HepG2 (cell line): ENCODE data around the gene HMCN1. TPM values are rescaled to one million over a fixed set of nuclear protein-coding genes. Genes with fewer than 3 reads are reported as not detected.

Source experiments
- ATAC-seq: fragments of 200-7000 bp; cut with Tn5 transposase; 3 replicates; pipeline ENCODE4 v1.9.1; 2020; ENCODE audit warnings: mild to moderate bottlenecking, moderate library complexity
- BruUV-seq: library from RNA; stranded (reverse); fragments of 400-500 nt; replicated peaks from 2 replicates; lab custom pipeline; 2021; lab: Mats Ljungman, UMichigan
- CTCF ChIA-PET: fragments of 300-600 bp; formaldehyde crosslinking; extraction: SDS; loops from one replicate; lab custom pipeline; 2021; ENCODE audit warnings: low total read pairs, inconsistent platforms, low intra/inter-chr PET ratio; lab: Yijun Ruan, JAX
- POLR2A ChIA-PET: fragments of 350-600 bp; sonication (Branson Sonifier 250); formaldehyde crosslinking; loops from one replicate; lab custom pipeline; 2020; ENCODE audit warnings: antibody characterized with exemption, inconsistent platforms; lab: Yijun Ruan, JAX
- DNase-seq: peaks from one replicate; pipeline ENCODE4 v3.0.0-alpha.2; 2015; ENCODE audit warnings: low spot score
- FAIRE-seq: peaks from 3 replicates; lab custom pipeline; 2011; peaks lifted over from hg19 to GRCh38; lab: Jason Lieb, UNC
- H2AFZ ChIP-seq: one replicate; pipeline ENCODE4 v1.6.1; 2011; ENCODE audit warnings: low read length, inconsistent platforms
- H3K27ac ChIP-seq: fragments of 300-600 bp; 3 replicates; pipeline ENCODE4 v1.8.0; 2011; ENCODE audit warnings: mixed run types, mild to moderate bottlenecking, mixed read lengths, low read length, inconsistent platforms; ENCODE audit not compliant: insufficient read depth; ENCODE audit errors: extremely low read length
- H3K27me3 ChIP-seq, 2 experiments: fragments of 200-600 bp in 1 of 2; 2 replicates in 1 of 2; 3 replicates in 1 of 2; pipeline versions ENCODE4 v1.6.0 to v1.8.0; 2011; ENCODE audit warnings: low read length in 2 of 2, mild to moderate bottlenecking in 2 of 2, moderate library complexity in 2 of 2, inconsistent platforms in 1 of 2; ENCODE audit not compliant: insufficient read depth in 2 of 2, control insufficient read depth in 1 of 2
- H3K36me3 ChIP-seq, 2 experiments: fragments of 200-600 bp in 1 of 2; replicated peaks in 1 of 2; 2 replicates in 1 of 2; 3 replicates in 1 of 2; pipeline versions ENCODE4 v1.5.1 to v1.8.0; 2011; ENCODE audit warnings: low read length in 2 of 2, inconsistent platforms in 1 of 2; ENCODE audit not compliant: insufficient read depth in 2 of 2, control insufficient read depth in 1 of 2
- H3K4me1 ChIP-seq: 2 replicates; pipeline ENCODE4 v1.5.1; 2012; ENCODE audit warnings: low read length, inconsistent platforms; ENCODE audit not compliant: insufficient read depth
- H3K4me2 ChIP-seq: 2 replicates; pipeline ENCODE4 v1.6.0; 2011; ENCODE audit warnings: low read depth, low read length, inconsistent platforms
- H3K4me3 ChIP-seq, 3 experiments: fragments of 200-600 bp in 1 of 3; sonication (generic), shearing (Covaris generic) in 1 of 3; replicated peaks in 1 of 3; 2 replicates each; pipeline ENCODE4 v1.5.1; 2011 to 2016; ENCODE audit warnings: low read length in 3 of 3, inconsistent platforms in 2 of 3, low read depth in 2 of 3, mild to moderate bottlenecking in 2 of 3, control low read depth in 1 of 3, mixed read lengths in 1 of 3; ENCODE audit not compliant: insufficient read depth in 1 of 3
- H3K79me2 ChIP-seq: one replicate; pipeline ENCODE4 v1.6.1; 2011; ENCODE audit warnings: low read length, inconsistent platforms; ENCODE audit not compliant: insufficient read depth
- H3K9ac ChIP-seq: 2 replicates; pipeline ENCODE4 v1.6.0; 2011; ENCODE audit warnings: mild to moderate bottlenecking, low read depth, low read length, inconsistent platforms; ENCODE audit not compliant: insufficient read depth
- H3K9me3 ChIP-seq: 2 replicates; pipeline ENCODE4 v1.5.1; 2012; ENCODE audit warnings: mild to moderate bottlenecking, low read length
- H4K20me1 ChIP-seq: 2 replicates; pipeline ENCODE4 v1.6.0; 2011; ENCODE audit warnings: inconsistent platforms, mild to moderate bottlenecking, low read length, moderate library complexity; ENCODE audit not compliant: insufficient read depth
- AGO2 ChIP-seq: fragments of 200-400 bp; formaldehyde crosslinking; optimal IDR thresholded peaks from 2 replicates; pipeline ENCODE3; 2017; ENCODE audit warnings: mild to moderate bottlenecking, low read depth, low read length, moderate library complexity
- ATRX ChIP-seq: sonication (generic); formaldehyde crosslinking; IDR thresholded peaks from 2 replicates; pipeline ENCODE4 v1.4.0; 2020; ENCODE audit warnings: missing genetic modification reagents, borderline replicate concordance
- ISX ChIP-seq: sonication (generic); formaldehyde crosslinking; conservative IDR thresholded peaks from 2 replicates; pipeline ENCODE4 v1.5.0; 2020; ENCODE audit warnings: missing genetic modification reagents
- NCOR1 ChIP-seq: fragments of 200-600 bp; sonication (generic); IDR thresholded peaks from 2 replicates; pipeline ENCODE4 v1.7.0; 2017; ENCODE audit warnings: antibody characterized with exemption, low read length, borderline replicate concordance
- PHB2 ChIP-seq: fragments of 450-650 bp; IDR thresholded peaks from 2 replicates; pipeline ENCODE4 v1.6.1; 2018; ENCODE audit not compliant: partially characterized antibody
- SMARCE1 ChIP-seq: fragments of 450-650 bp; IDR thresholded peaks from 2 replicates; pipeline ENCODE4 v1.6.1; 2017; ENCODE audit warnings: borderline replicate concordance
- SRSF4 ChIP-seq: fragments of 200-400 bp; formaldehyde crosslinking; IDR thresholded peaks from one replicate; pipeline ENCODE4 v1.6.1; 2018; ENCODE audit warnings: mild to moderate bottlenecking, low read depth, low read length, moderate library complexity; ENCODE audit not compliant: poor library complexity, severe bottlenecking
- ZNF260 ChIP-seq: sonication (generic); formaldehyde crosslinking; IDR thresholded peaks from 2 replicates; pipeline ENCODE4 v1.4.0; 2020; ENCODE audit warnings: missing genetic modification reagents, low read depth, mild to moderate bottlenecking, borderline replicate concordance
- ZNF761 ChIP-seq: sonication (generic); formaldehyde crosslinking; conservative IDR thresholded peaks from 2 replicates; pipeline ENCODE4 v1.4.0; 2020; ENCODE audit warnings: mild to moderate bottlenecking, missing genetic modification reagents
- ZNF781 ChIP-seq: sonication (generic); formaldehyde crosslinking; IDR thresholded peaks from 2 replicates; pipeline ENCODE4 v1.5.1; 2020; ENCODE audit warnings: borderline replicate concordance, mild to moderate bottlenecking, missing genetic modification reagents; ENCODE audit errors: not compliant biosample characterization
- WGBS: methylation state at CpG from one replicate; pipeline ENCODE4 v1.1.6; 2017; ENCODE audit warnings: low lambda C conversion rate; 5-methylcytosine and 5-hydroxymethylcytosine counted together
- in situ Hi-C: cut with HindIII; loops from 2 replicates; pipeline ENCODE4 v1.10.0; 2017; ENCODE audit warnings: low pct_unique_long_range_greater_than_20kb; ENCODE audit not compliant: extremely low pct_ligation_motif_present
- intact Hi-C: fragments of 100-400 bp; cut with micrococcal nuclease; formaldehyde crosslinking; loops from one replicate; pipeline ENCODE4 v1.10.0; 2022; ENCODE audit not compliant: unreplicated experiment
- polyA plus RNA-seq, 8 experiments: library from polyadenylated mRNA; depleted of rRNA in 3 of 8; stranded (reverse) in 7 of 8; unstranded in 1 of 8; fragments of >200 nt; fragmentation: Illumina TruSeq in 4 of 8; extraction: Trizol in 4 of 8; gene quantifications; 2 replicates each; pipeline versions ENCODE4 v1.2.1 to v1.2.3, GENCODE V29; 2011 to 2016; ENCODE audit warnings: low read depth in 4 of 8, missing spikeins in 1 of 8, mixed read lengths in 1 of 8; ENCODE audit not compliant: insufficient read depth in 1 of 8
- total RNA-seq, 5 experiments: library from RNA; depleted of rRNA; stranded (reverse); fragments of >200 nt; fragmentation: Illumina TruSeq; extraction: Trizol; gene quantifications; 2 replicates each; pipeline ENCODE4 v1.2.3, GENCODE V29; 2016; ENCODE audit warnings: low read depth in 1 of 5

Gene HMCN1
- total and polyA plus RNA-seq, 2 of the 13 experiments (the other 11 are each of a cell fraction or from before 2014, with no cell fraction given): 0.03 TPM; not detected in 1

DNA sequence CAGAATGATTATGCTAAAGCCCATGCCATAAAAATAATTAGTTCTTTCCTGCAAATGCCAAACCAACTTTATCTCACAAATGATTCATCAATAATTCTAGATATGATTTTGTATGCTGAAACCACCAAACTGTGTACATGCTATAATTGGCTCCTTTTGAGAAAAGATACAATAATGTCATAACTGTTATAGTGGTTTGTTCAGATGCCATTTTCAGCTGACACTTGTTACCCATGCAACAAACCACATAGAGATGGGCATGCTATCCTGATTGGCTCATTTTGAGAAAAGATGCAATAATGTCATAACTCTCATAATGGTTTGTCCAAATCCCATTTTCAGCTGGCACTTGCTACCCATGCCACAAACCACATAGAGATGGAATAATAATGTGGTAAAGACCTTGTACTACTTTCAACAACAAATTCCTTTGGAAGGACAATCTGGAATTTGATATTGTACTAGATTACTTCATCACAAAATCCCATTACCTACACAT, 357.1 kb downstream of the HMCN1 start (continued):
- no peak for TF ChIP-seq ZNF761 (CRISPR knock-in tag)
- TF ChIP-seq SMARCE1: no peak
- TF ChIP-seq SRSF4: no peak
- TF ChIP-seq, all 625 proteins: peak for 0

DNA sequence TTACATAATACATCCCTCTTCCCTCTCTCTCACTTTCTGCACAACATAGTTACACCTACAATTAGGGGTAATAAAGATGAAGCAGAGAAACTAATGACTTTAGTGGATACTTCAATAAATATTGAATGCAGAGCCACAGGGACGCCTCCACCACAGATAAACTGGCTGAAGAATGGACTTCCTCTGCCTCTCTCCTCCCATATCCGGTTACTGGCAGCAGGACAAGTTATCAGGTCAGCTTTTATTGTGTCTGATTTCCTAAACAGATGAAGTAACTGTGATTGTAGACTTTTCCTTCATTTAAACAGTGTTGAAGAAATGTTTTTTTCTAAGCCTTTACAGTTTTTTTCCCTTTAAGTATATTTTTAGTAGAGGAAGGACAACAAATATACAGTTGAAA, 359.2 kb downstream of the HMCN1 start:
- H3K4me3 ChIP-seq: no peak overlapping the region
- FAIRE-seq (no peak), ATAC-seq (no peak), DNase-seq (no peak)
- H3K79me2 ChIP-seq: no peaks in the 10 kb centered on the region
- ChIA-PET CTCF (no interaction called here), POLR2A (no interaction called here)
- no TSS peak for BruUV-seq
- H3K9me3 ChIP-seq: no peaks in the 10 kb centered on the region
- TF ChIP-seq ZNF260 (no peak), ZNF781 (no peak), ISX (CRISPR knock-in tag) (no peak), AGO2 (no peak), ATRX (CRISPR knock-in tag) (no peak), PHB2 (no peak), NCOR1 (no peak)
- H2AFZ ChIP-seq: no peak overlapping the region
- 0% methylated on average over 2 of the region's 2 CpGs for WGBS
- no peaks in the 10 kb centered on the region for H3K4me1 ChIP-seq
- no peaks in the 10 kb centered on the region for H4K20me1 ChIP-seq
- no peak overlapping the region for H3K9ac ChIP-seq
- H3K36me3 ChIP-seq: no peaks in the 10 kb centered on the region
- H3K4me2 ChIP-seq: no peak overlapping the region
- H3K27ac ChIP-seq: no peak overlapping the region
- in situ Hi-C loops: no loop called here
- H3K27me3 ChIP-seq: no peaks in the 10 kb centered on the region
- intact Hi-C loops: no loop called here
